CD8-positive, alpha-beta memory T cell (primary cell): ENCODE data around the gene KIF1B. TPM values are rescaled to one million over a fixed set of nuclear protein-coding genes. Genes with fewer than 3 reads are reported as not detected.

ENCODE experiments used
- CTCF ChIA-PET: fragments of 350-600 bp; sonication (Branson Sonifier 250); formaldehyde crosslinking; loops from one replicate; lab custom pipeline; 2021; ENCODE audit warnings: antibody characterized with exemption; lab: Charles Lee
- POLR2A ChIA-PET: fragments of 350-600 bp; sonication (Branson Sonifier 250); formaldehyde crosslinking; loops from one replicate; lab custom pipeline; 2021; ENCODE audit warnings: antibody characterized with exemption; lab: Charles Lee
- DNase-seq, 5 donors: peaks; one replicate each; pipeline versions ENCODE4 v3.0.0 to v3.0.0-alpha.2; 2020 to 2022; ENCODE audit warnings: mixed read lengths in 1 of 5
- H3K27ac ChIP-seq: one replicate; pipeline ENCODE4 v1.7.0; 2013; ENCODE audit warnings: low read depth, mild to moderate bottlenecking, low read length, moderate library complexity
- H3K27me3 ChIP-seq: 2 replicates; pipeline ENCODE4 v1.7.0; 2013; ENCODE audit warnings: low read length, mild to moderate bottlenecking; ENCODE audit not compliant: insufficient read depth, poor library complexity, severe bottlenecking
- H3K36me3 ChIP-seq: 2 replicates; pipeline ENCODE4 v1.7.0; 2013; ENCODE audit warnings: mild to moderate bottlenecking, low read length, moderate library complexity; ENCODE audit not compliant: insufficient read depth
- H3K4me1 ChIP-seq: 2 replicates; pipeline ENCODE4 v1.7.0; 2013; ENCODE audit warnings: mild to moderate bottlenecking, low read length, moderate library complexity; ENCODE audit not compliant: insufficient read depth
- H3K4me3 ChIP-seq: 2 replicates; pipeline ENCODE4 v1.7.0; 2013; ENCODE audit warnings: mild to moderate bottlenecking, low read length
- H3K9me3 ChIP-seq: 2 replicates; pipeline ENCODE4 v1.7.0; 2013; ENCODE audit warnings: mild to moderate bottlenecking, low read length
- H3K27ac Mint-ChIP-seq, 8 donors: one replicate each; pipeline ENCODE4 v1.8.0; 2020 to 2021; ENCODE audit warnings: mixed read lengths in 8 of 8, mild to moderate bottlenecking in 6 of 8, inconsistent platforms in 3 of 8, moderate library complexity in 3 of 8
- H3K27me3 Mint-ChIP-seq, 2 donors: one replicate each; pipeline ENCODE4 v1.8.0; 2020 to 2021; ENCODE audit warnings: mixed read lengths in 2 of 2, mild to moderate bottlenecking in 1 of 2, moderate library complexity in 1 of 2
- H3K36me3 Mint-ChIP-seq, 3 donors: one replicate each; pipeline ENCODE4 v1.8.0; 2020 to 2021; ENCODE audit warnings: mixed read lengths in 3 of 3, inconsistent platforms in 1 of 3, mild to moderate bottlenecking in 1 of 3
- H3K4me1 Mint-ChIP-seq, 3 donors: one replicate each; pipeline ENCODE4 v1.8.0; 2020 to 2021; ENCODE audit warnings: mixed read lengths in 3 of 3, inconsistent platforms in 1 of 3, mild to moderate bottlenecking in 1 of 3
- H3K4me3 Mint-ChIP-seq, 7 donors: one replicate each; pipeline ENCODE4 v1.8.0; 2020 to 2021; ENCODE audit warnings: mixed read lengths in 7 of 7, mild to moderate bottlenecking in 6 of 7, moderate library complexity in 4 of 7, inconsistent platforms in 2 of 7
- H3K9me3 Mint-ChIP-seq, 5 donors: one replicate each; pipeline ENCODE4 v1.8.0; 2020 to 2022; ENCODE audit warnings: mixed read lengths in 5 of 5, mild to moderate bottlenecking in 3 of 5, moderate library complexity in 2 of 5, inconsistent platforms in 1 of 5
- polyA plus RNA-seq: library from polyadenylated mRNA; unstranded; fragments of 300-500 nt; fragmentation: Illumina TruSeq; gene quantifications from one replicate; pipeline ENCODE4 v1.2.3, GENCODE V29; 2021
- total RNA-seq, 2 experiments: library from RNA; stranded (reverse); gene quantifications; one replicate each; pipeline ENCODE4 v1.2.3, GENCODE V29; 2021

Gene KIF1B, protein sequence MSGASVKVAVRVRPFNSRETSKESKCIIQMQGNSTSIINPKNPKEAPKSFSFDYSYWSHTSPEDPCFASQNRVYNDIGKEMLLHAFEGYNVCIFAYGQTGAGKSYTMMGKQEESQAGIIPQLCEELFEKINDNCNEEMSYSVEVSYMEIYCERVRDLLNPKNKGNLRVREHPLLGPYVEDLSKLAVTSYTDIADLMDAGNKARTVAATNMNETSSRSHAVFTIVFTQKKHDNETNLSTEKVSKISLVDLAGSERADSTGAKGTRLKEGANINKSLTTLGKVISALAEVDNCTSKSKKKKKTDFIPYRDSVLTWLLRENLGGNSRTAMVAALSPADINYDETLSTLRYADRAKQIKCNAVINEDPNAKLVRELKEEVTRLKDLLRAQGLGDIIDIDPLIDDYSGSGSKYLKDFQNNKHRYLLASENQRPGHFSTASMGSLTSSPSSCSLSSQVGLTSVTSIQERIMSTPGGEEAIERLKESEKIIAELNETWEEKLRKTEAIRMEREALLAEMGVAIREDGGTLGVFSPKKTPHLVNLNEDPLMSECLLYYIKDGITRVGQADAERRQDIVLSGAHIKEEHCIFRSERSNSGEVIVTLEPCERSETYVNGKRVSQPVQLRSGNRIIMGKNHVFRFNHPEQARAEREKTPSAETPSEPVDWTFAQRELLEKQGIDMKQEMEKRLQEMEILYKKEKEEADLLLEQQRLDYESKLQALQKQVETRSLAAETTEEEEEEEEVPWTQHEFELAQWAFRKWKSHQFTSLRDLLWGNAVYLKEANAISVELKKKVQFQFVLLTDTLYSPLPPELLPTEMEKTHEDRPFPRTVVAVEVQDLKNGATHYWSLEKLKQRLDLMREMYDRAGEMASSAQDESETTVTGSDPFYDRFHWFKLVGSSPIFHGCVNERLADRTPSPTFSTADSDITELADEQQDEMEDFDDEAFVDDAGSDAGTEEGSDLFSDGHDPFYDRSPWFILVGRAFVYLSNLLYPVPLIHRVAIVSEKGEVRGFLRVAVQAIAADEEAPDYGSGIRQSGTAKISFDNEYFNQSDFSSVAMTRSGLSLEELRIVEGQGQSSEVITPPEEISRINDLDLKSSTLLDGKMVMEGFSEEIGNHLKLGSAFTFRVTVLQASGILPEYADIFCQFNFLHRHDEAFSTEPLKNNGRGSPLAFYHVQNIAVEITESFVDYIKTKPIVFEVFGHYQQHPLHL (N-terminal part only)
- total RNA-seq (10 to 100 TPM; 17.5 to 17.8 TPM), polyA plus RNA-seq (2.6 TPM)

DNA sequence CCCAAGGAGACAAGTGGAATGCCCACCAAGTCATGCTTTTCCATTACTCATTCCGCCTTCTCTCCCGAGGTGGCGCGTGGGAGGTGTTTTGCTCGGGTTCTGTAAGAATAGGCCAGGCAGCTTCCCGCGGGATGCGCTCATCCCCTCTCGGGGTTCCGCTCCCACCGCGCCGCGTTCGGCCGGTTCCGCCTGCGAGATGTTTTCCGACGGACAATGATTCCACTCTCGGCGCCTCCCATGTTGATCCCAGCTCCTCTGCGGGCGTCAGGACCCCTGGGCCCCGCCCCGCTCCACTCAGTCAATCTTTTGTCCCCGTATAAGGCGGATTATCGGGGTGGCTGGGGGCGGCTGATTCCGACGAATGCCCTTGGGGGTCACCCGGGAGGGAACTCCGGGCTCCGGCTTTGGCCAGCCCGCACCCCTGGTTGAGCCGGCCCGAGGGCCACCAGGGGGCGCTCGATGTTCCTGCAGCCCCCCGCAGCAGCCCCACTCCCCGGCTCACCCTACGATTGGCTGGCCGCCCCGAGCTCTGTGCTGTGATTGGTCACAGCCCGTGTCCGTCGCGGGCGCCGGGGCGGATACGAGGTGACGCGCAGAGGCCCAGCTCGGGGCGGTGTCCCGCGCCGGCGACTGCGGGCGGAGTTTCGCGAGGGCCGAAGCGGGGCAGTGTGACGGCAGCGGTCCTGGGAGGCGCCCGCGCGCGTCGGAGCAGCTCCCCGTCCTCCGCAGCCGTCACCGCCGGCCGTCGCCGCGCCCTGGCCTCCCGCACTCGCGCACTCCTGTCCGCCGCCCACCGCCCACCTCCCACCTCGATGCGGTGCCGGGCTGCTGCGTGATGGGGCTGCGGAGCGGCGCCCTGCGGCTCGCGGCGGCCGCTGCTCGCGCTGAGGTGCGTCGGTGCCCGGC, at the start of gene KIF1B:
Gene KIF1B, plus strand, starts transcription at position 666 of the 906 bp plus-strand sequence. CDS start 21,759 bp downstream, outside the sequence.
- Mint-ChIP-seq H3K27ac (peak within 1 kb of the TSS; percentile 50 to 87 (median 72)), H3K27me3 (peaks cover 0 to 3% of the 10 kb centered on the region in 2 donors), H3K4me1 (peaks cover 17 to 39% (median 31%) of the 10 kb centered on the region in 3 donors), H3K4me3 (peak within 1 kb of the TSS; percentile 82 to 91 (median 88)), H3K9me3 (no peaks in the 10 kb centered on the region), H3K36me3 (peaks cover 0 to 4% (median 0%) of the 10 kb centered on the region in 3 donors)
- no peaks in the 10 kb centered on the region for H3K9me3 ChIP-seq
- POLR2A ChIA-PET = interaction anchor here (0.5 to 1.4 kb wide), 5 partner anchors 8 to 1446 kb away, joined by 3 to 4 read pairs (median 4); partner anchors contain the start of gene PGD
- no peaks in the 10 kb centered on the region for H3K27me3 ChIP-seq
- no peaks in the 10 kb centered on the region for H3K36me3 ChIP-seq
- CTCF ChIA-PET = interaction anchor here (0.6 to 3.8 kb wide), 36 partner anchors 9 to 314 kb away, joined by 3 to 37 read pairs (median 4); partner anchors contain the start of genes CENPS, LZIC, NMNAT1 and PGD
- peak within 1 kb of the TSS; percentile 65 for H3K27ac ChIP-seq
- peaks cover 19% of the 10 kb centered on the region for H3K4me1 ChIP-seq
- H3K4me3 ChIP-seq = peak within 1 kb of the TSS; percentile 75
- DNase-seq = peak; percentile 96 to 98 (median 96)

DNA sequence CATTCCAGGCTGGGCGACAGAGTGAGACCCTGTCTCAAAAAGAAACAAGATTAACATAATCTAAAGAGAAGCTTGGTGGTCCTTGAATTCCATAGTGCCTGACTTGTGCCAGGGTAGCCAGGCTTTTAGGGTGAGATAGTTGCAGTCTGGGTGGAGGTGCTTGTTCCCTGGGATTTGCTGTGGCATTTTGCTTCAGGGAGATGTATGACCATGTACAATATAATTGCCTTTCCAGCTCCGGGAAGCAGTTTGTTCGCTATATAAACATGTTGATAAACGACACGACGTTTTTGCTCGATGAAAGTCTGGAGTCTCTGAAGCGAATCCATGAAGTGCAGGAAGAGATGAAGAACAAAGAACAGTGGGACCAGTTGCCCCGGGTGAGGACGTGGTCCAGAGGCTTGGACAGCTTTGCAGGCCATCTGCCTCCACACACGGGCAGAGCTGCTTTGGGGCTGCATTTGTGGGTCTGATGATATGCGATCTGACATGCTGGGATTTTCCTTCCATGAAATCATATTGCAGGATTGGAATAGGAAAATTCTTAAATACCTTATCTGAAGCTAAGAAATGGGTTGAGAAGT, 49.4 kb upstream of the KIF1B start:
- peaks cover 8 to 64% (median 18%) of the 10 kb centered on the region in 3 donors for H3K36me3 Mint-ChIP-seq
- no peaks in the 10 kb centered on the region for H3K4me1 Mint-ChIP-seq
- no peaks in the 10 kb centered on the region for H3K9me3 ChIP-seq
- H3K36me3 ChIP-seq = peaks cover 4% of the 10 kb centered on the region
- no peaks in the 10 kb centered on the region for H3K4me1 ChIP-seq
- no peak for DNase-seq
- no peaks in the 10 kb centered on the region for H3K9me3 Mint-ChIP-seq
- POLR2A ChIA-PET = no interaction called here
- peak overlapping the region in 2 of 8 donors; percentile 58 to 65 for H3K27ac Mint-ChIP-seq
- CTCF ChIA-PET = no interaction called here
- no peaks in the 10 kb centered on the region for H3K27me3 Mint-ChIP-seq
- no peak overlapping the region for H3K4me3 Mint-ChIP-seq
- H3K4me3 ChIP-seq = no peak overlapping the region
- H3K27ac ChIP-seq = no peak overlapping the region
- no peaks in the 10 kb centered on the region for H3K27me3 ChIP-seq

- no peak overlapping the region for H3K4me3 Mint-ChIP-seq
- Histone ChIP-seq H3K27ac (no peak overlapping the region), H3K9me3 (no peaks in the 10 kb centered on the region), H3K27me3 (no peaks in the 10 kb centered on the region), H3K4me3 (no peak overlapping the region), H3K36me3 (peaks cover 4% of the 10 kb centered on the region), H3K4me1 (no peaks in the 10 kb centered on the region)
- no peaks in the 10 kb centered on the region for H3K4me1 Mint-ChIP-seq
- H3K27ac Mint-ChIP-seq = no peak overlapping the region
- no peaks in the 10 kb centered on the region for H3K27me3 Mint-ChIP-seq
- CTCF ChIA-PET = no interaction called here
- no peaks in the 10 kb centered on the region for H3K9me3 Mint-ChIP-seq
- peaks cover 10 to 67% (median 18%) of the 10 kb centered on the region in 3 donors for H3K36me3 Mint-ChIP-seq
- DNase-seq = no peak
- POLR2A ChIA-PET = no interaction called here
These were observed 48.7 kb upstream of the KIF1B start for GRCh38 chr1:10161541-10162290.

DNA sequence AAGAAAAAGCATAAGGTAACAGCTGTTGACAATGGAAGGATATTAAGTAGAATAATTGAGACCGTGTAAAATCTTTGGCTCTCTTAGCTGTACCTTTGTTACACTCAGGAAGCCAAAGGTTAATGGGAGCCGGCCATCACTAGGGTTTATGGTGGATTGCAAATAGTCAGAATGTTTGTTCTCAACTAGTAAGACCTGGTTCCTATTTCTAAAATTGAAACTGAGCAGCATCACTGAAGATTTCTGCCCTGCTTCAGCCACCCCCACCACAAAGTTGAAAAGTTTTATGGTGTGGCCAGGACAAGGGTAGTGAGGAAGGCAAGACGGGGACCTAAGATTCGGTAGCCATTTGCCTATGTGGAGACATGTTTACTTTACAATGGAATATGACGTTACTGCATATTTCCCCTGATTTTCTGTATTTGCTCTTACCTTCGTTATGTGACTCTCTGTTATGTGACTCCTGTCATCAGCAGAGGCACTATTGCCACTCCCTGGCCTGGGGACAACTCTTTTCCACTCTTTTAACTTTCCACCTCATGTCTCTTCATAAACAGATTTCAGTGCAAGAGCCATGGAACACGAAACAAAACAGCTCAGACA, 41.4 kb upstream of the KIF1B start:
- H3K36me3 ChIP-seq = peaks cover 20% of the 10 kb centered on the region
- H3K27me3 ChIP-seq = no peaks in the 10 kb centered on the region
- peaks cover 13 to 79% (median 29%) of the 10 kb centered on the region in 3 donors for H3K36me3 Mint-ChIP-seq
- no peak for DNase-seq
- ChIA-PET POLR2A (no interaction called here), CTCF (no interaction called here)
- H3K4me3 ChIP-seq = no peak overlapping the region
- no peaks in the 10 kb centered on the region for H3K9me3 ChIP-seq
- H3K27ac Mint-ChIP-seq = peak overlapping the region in 7 of 8 donors; percentile 41 to 86 (median 62)
- peaks cover 17 to 22% (median 20%) of the 10 kb centered on the region in 3 donors for H3K4me1 Mint-ChIP-seq
- peaks cover 10% of the 10 kb centered on the region for H3K4me1 ChIP-seq
- H3K9me3 Mint-ChIP-seq = no peaks in the 10 kb centered on the region
- H3K27ac ChIP-seq = no peak overlapping the region
- H3K27me3 Mint-ChIP-seq = peaks cover 0 to 2% of the 10 kb centered on the region in 2 donors
- H3K4me3 Mint-ChIP-seq = no peak overlapping the region

GRCh38 chr1:10170239-10170574, 40.2 kb upstream of the KIF1B start:
- Histone ChIP-seq H3K4me1 (peaks cover 10% of the 10 kb centered on the region), H3K27me3 (no peaks in the 10 kb centered on the region), H3K9me3 (no peaks in the 10 kb centered on the region), H3K36me3 (peaks cover 20% of the 10 kb centered on the region), H3K27ac (no peak overlapping the region), H3K4me3 (no peak overlapping the region)
- Mint-ChIP-seq H3K4me1 (peaks cover 17 to 22% (median 20%) of the 10 kb centered on the region in 3 donors), H3K27ac (peak overlapping the region in 7 of 8 donors; percentile 9 to 70 (median 58)), H3K9me3 (no peaks in the 10 kb centered on the region), H3K4me3 (peak overlapping the region in 1 of 7 donors; percentile 16), H3K36me3 (peaks cover 19 to 74% (median 30%) of the 10 kb centered on the region in 3 donors), H3K27me3 (peaks cover 0 to 2% of the 10 kb centered on the region in 2 donors)
- DNase-seq = no peak
- POLR2A ChIA-PET = no interaction called here
- CTCF ChIA-PET = interaction anchor here (0.6 kb wide), 1 partner anchor 14 kb away, joined by 3 read pairs; no protein-coding TSS in a partner anchor

DNA sequence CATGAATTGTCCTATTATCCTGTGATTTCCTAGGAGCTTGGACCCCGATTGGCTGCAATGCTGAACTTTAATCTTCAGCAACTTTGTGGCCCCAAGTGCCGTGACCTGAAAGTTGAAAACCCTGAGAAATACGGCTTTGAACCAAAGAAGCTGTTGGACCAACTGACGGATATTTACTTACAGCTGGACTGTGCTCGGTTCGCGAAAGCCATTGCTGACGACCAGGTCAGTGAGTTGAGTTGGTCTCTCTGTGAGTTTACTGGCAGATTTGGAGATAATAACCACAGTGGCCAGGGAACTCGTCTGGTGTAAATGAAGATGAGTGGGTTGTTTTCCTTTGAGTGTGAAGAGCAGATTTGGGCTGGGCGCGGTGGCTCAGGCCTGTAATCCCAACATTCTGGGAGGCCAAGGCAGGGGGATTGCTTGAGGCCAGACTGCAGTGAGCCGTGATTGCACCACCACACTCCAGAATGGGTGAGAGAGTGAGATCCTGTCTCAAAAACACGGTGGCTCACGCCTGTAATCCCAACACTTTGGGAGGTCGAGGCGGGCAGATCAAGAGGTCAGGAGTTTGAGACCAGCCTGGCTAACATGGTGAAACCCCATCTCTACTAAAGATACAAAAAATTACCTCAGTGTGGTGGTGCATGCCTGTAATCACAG, 39.1 kb upstream of the KIF1B start:
- peaks cover 20% of the 10 kb centered on the region for H3K36me3 ChIP-seq
- H3K4me3 ChIP-seq = no peak overlapping the region
- Mint-ChIP-seq H3K36me3 (peaks cover 17 to 71% (median 32%) of the 10 kb centered on the region in 3 donors), H3K9me3 (peaks cover 0 to 1% (median 0%) of the 10 kb centered on the region in 5 donors), H3K27me3 (peaks cover 0 to 2% of the 10 kb centered on the region in 2 donors), H3K4me1 (peaks cover 17 to 22% (median 20%) of the 10 kb centered on the region in 3 donors), H3K27ac (peak overlapping the region in 1 of 8 donors; percentile 33), H3K4me3 (no peak overlapping the region)
- H3K9me3 ChIP-seq = no peaks in the 10 kb centered on the region
- no peak for DNase-seq
- ChIA-PET POLR2A (no interaction called here), CTCF (interaction anchor here (0.6 kb wide), 1 partner anchor 13 kb away, joined by 3 read pairs; no protein-coding TSS in a partner anchor)
- no peaks in the 10 kb centered on the region for H3K27me3 ChIP-seq
- H3K27ac ChIP-seq = no peak overlapping the region
- peaks cover 10% of the 10 kb centered on the region for H3K4me1 ChIP-seq
